ENCODE data around the gene AGAP3.

AGAP3 gene

GRCh38 chr7:151104411-151105235, 18.3 kb downstream of the AGAP3 start:
- Mint-ChIP-seq H3K27ac (no peak overlapping the region), H3K4me1 (ENCODE audit: low read depth in 2 of 2) (peaks cover 0 to 3% of the 10 kb centered on the region in 2 donors), H3K36me3 (ENCODE audit: insufficient read depth) (peaks cover 13% of the 10 kb centered on the region), H3K4me3 (no peak overlapping the region), H3K27me3 (no peaks in the 10 kb centered on the region), H3K9me3 (no peaks in the 10 kb centered on the region)
- DNase-seq (no peak), ATAC-seq (replicated peaks) (no peak)

- H3K4me1 Mint-ChIP-seq (ENCODE audit: low read depth in 2 of 2) = peaks cover 2 to 8% of the 10 kb centered on the region in 2 donors
- H3K4me3 Mint-ChIP-seq = no peak overlapping the region
- H3K27me3 Mint-ChIP-seq = no peaks in the 10 kb centered on the region
- peaks cover 13% of the 10 kb centered on the region for H3K36me3 Mint-ChIP-seq (ENCODE audit: insufficient read depth)
- no peak overlapping the region for H3K27ac Mint-ChIP-seq
- DNase-seq = no peak
- no peaks in the 10 kb centered on the region for H3K9me3 Mint-ChIP-seq
- no peak for ATAC-seq (replicated peaks)
These were observed 21.6 kb downstream of the AGAP3 start for GRCh38 chr7:151107882-151108281.

GRCh38 chr7:151109094-151110048, 23.1 kb downstream of the AGAP3 start:
- Mint-ChIP-seq H3K36me3 (ENCODE audit: insufficient read depth) (peaks cover 13% of the 10 kb centered on the region), H3K9me3 (no peaks in the 10 kb centered on the region), H3K27me3 (no peaks in the 10 kb centered on the region), H3K4me1 (ENCODE audit: low read depth in 2 of 2) (peaks cover 2 to 8% of the 10 kb centered on the region in 2 donors), H3K4me3 (no peak overlapping the region), H3K27ac (no peak overlapping the region)
- DNase-seq = no peak
- ATAC-seq (replicated peaks) = no peak

- Mint-ChIP-seq H3K9me3 (no peaks in the 10 kb centered on the region), H3K36me3 (ENCODE audit: insufficient read depth) (peaks cover 13% of the 10 kb centered on the region), H3K27ac (no peak overlapping the region), H3K4me1 (ENCODE audit: low read depth in 2 of 2) (peaks cover 2 to 8% of the 10 kb centered on the region in 2 donors), H3K27me3 (no peaks in the 10 kb centered on the region), H3K4me3 (no peak overlapping the region)
- ATAC-seq (replicated peaks) = no peak
- DNase-seq = no peak
These were observed 24.1 kb downstream of the AGAP3 start for GRCh38 chr7:151110236-151110940.

- H3K27ac Mint-ChIP-seq = no peak overlapping the region
- no peaks in the 10 kb centered on the region for H3K9me3 Mint-ChIP-seq
- H3K27me3 Mint-ChIP-seq = no peaks in the 10 kb centered on the region
- peaks cover 14% of the 10 kb centered on the region for H3K36me3 Mint-ChIP-seq (ENCODE audit: insufficient read depth)
- ATAC-seq (replicated peaks) (peak; percentile 74), DNase-seq (peak; percentile 75 to 76 (median 75))
- H3K4me3 Mint-ChIP-seq = no peak overlapping the region
- peaks cover 6 to 13% of the 10 kb centered on the region in 2 donors for H3K4me1 Mint-ChIP-seq (ENCODE audit: low read depth in 2 of 2)
These were observed 24.8 kb downstream of the AGAP3 start for GRCh38 chr7:151110941-151111645.

- Mint-ChIP-seq H3K27ac (no peak overlapping the region), H3K9me3 (no peaks in the 10 kb centered on the region), H3K4me1 (ENCODE audit: low read depth in 2 of 2) (peaks cover 13% of the 10 kb centered on the region in 2 donors), H3K4me3 (peak overlapping the region in 1 of 2 donors; percentile 53), H3K27me3 (no peaks in the 10 kb centered on the region), H3K36me3 (ENCODE audit: insufficient read depth) (peaks cover 10% of the 10 kb centered on the region)
- DNase-seq (no peak), ATAC-seq (replicated peaks) (no peak)
These were observed 27.3 kb downstream of the AGAP3 start for GRCh38 chr7:151113344-151114150.

- no peaks in the 10 kb centered on the region for H3K9me3 Mint-ChIP-seq
- ATAC-seq (replicated peaks) (peak; percentile 2), DNase-seq (no peak)
- no peak overlapping the region for H3K27ac Mint-ChIP-seq
- H3K4me3 Mint-ChIP-seq = peak overlapping the region in 1 of 2 donors; percentile 53
- peaks cover 15% of the 10 kb centered on the region for H3K36me3 Mint-ChIP-seq (ENCODE audit: insufficient read depth)
- H3K4me1 Mint-ChIP-seq (ENCODE audit: low read depth in 2 of 2) = peaks cover 13 to 18% of the 10 kb centered on the region in 2 donors
- no peaks in the 10 kb centered on the region for H3K27me3 Mint-ChIP-seq
These were observed 28.1 kb downstream of the AGAP3 start for GRCh38 chr7:151114151-151115090.

GRCh38 chr7:151115121-151115835, 29.0 kb downstream of the AGAP3 start:
- H3K4me3 Mint-ChIP-seq = peak overlapping the region; percentile 35 to 76

GRCh38 chr7:151115836-151116418, 29.7 kb downstream of the AGAP3 start:
- Mint-ChIP-seq H3K36me3 (ENCODE audit: insufficient read depth) (peaks cover 16% of the 10 kb centered on the region), H3K9me3 (no peaks in the 10 kb centered on the region), H3K27ac (peak overlapping the region in 1 of 2 donors; percentile 91), H3K4me1 (ENCODE audit: low read depth in 2 of 2) (peaks cover 5 to 19% of the 10 kb centered on the region in 2 donors), H3K4me3 (peak overlapping the region; percentile 35 to 76), H3K27me3 (no peaks in the 10 kb centered on the region)
- DNase-seq (no peak), ATAC-seq (replicated peaks) (peak; percentile 16)

More at GRCh38 chr7:151115121-151115835, 29.0 kb downstream of the AGAP3 start:
- ATAC-seq (replicated peaks) = peak; percentile 54
- Mint-ChIP-seq H3K27ac (peak overlapping the region in 1 of 2 donors; percentile 91), H3K9me3 (no peaks in the 10 kb centered on the region), H3K36me3 (ENCODE audit: insufficient read depth) (peaks cover 15% of the 10 kb centered on the region), H3K4me1 (ENCODE audit: low read depth in 2 of 2) (peaks cover 11 to 19% of the 10 kb centered on the region in 2 donors), H3K27me3 (no peaks in the 10 kb centered on the region)
- peak in 1 of 3 experiments; percentile 37 for DNase-seq

GRCh38 chr7:151116603-151117440, 30.5 kb downstream of the AGAP3 start:
- Mint-ChIP-seq H3K4me3 (peak overlapping the region; percentile 66 to 70), H3K27me3 (no peaks in the 10 kb centered on the region), H3K9me3 (no peaks in the 10 kb centered on the region), H3K27ac (peak overlapping the region; percentile 80 to 91), H3K36me3 (ENCODE audit: insufficient read depth) (peaks cover 18% of the 10 kb centered on the region), H3K4me1 (ENCODE audit: low read depth in 2 of 2) (peaks cover 5 to 17% of the 10 kb centered on the region in 2 donors)
- DNase-seq = no peak
- no peak for ATAC-seq (replicated peaks)

Measured in effector memory CD8-positive, alpha-beta T cell (primary cell).